ENCODE measurements around the gene FAM78A.
"Not testable (repeated sequence)": the region's sequence is repeated elsewhere in the genome, so short reads cannot be mapped to it uniquely, and the experiment has no call there.

FAM78A gene

GRCh38 chr9:131270171-131271015, 5.9 kb downstream of the FAM78A start:
- DNase-seq (ENCODE audit: low spot score): no peak
- CTCF ChIA-PET: interaction anchor here (0.5 to 2.0 kb wide), 6 partner anchors 66 to 611 kb away, joined by 3 to 7 read pairs (median 4); no protein-coding TSS in a partner anchor
- TF ChIP-seq CTCF (conservative IDR thresholded peaks at IDR 0.05; ENCODE audit: low read depth): no peak
- POLR2A ChIA-PET (ENCODE audit: low non-redundant PET): no interaction called here
- no peak overlapping the region for H3K27ac ChIP-seq

- CTCF ChIA-PET: interaction anchor here (0.6 kb wide), 1 partner anchor 140 kb away, joined by 4 read pairs; no protein-coding TSS in a partner anchor
- POLR2A ChIA-PET (ENCODE audit: low non-redundant PET): interaction anchor here (0.6 kb wide), 1 partner anchor 22 kb away, joined by 14 read pairs; no protein-coding TSS in a partner anchor
- no peak for DNase-seq (ENCODE audit: low spot score)
- no peak for TF ChIP-seq CTCF (conservative IDR thresholded peaks at IDR 0.05; ENCODE audit: low read depth)
- H3K27ac ChIP-seq: no peak overlapping the region
Measured at GRCh38 chr9:131266266-131267229, 9.8 kb downstream of the FAM78A start.

GRCh38 chr9:131264231-131264630, 12.1 kb downstream of the FAM78A start:
- no peak overlapping the region for H3K27ac ChIP-seq
- CTCF ChIA-PET: interaction anchor here (0.6 kb wide), 1 partner anchor 10 kb away, joined by 3 read pairs; no protein-coding TSS in a partner anchor
- TF ChIP-seq CTCF (conservative IDR thresholded peaks at IDR 0.05; ENCODE audit: low read depth): no peak
- POLR2A ChIA-PET (ENCODE audit: low non-redundant PET): no interaction called here
- DNase-seq (ENCODE audit: low spot score): no peak

GRCh38 chr9:131263701-131264100, 12.6 kb downstream of the FAM78A start:
- H3K27ac ChIP-seq: no peak overlapping the region
- TF ChIP-seq CTCF (conservative IDR thresholded peaks at IDR 0.05; ENCODE audit: low read depth): no peak
- POLR2A ChIA-PET (ENCODE audit: low non-redundant PET): no interaction called here
- CTCF ChIA-PET: interaction anchor here (0.6 kb wide), 1 partner anchor 10 kb away, joined by 3 read pairs; no protein-coding TSS in a partner anchor
- DNase-seq (ENCODE audit: low spot score): no peak

- CTCF ChIA-PET; DNase-seq (ENCODE audit: low spot score); POLR2A ChIA-PET (ENCODE audit: low non-redundant PET); H3K27ac ChIP-seq: not testable (repeated sequence)
Measured at GRCh38 chr9:131263033-131263343, 13.3 kb downstream of the FAM78A start.

GRCh38 chr9:131262327-131263032, 13.8 kb downstream of the FAM78A start:
- TF ChIP-seq CTCF (conservative IDR thresholded peaks at IDR 0.05; ENCODE audit: low read depth): no peak
- CTCF ChIA-PET: interaction anchor here (0.6 kb wide), 1 partner anchor 840 kb away, joined by 5 read pairs; no protein-coding TSS in a partner anchor
- H3K27ac ChIP-seq: no peak overlapping the region
- POLR2A ChIA-PET (ENCODE audit: low non-redundant PET): no interaction called here
- no peak for DNase-seq (ENCODE audit: low spot score)
